ENCODE data around the gene ECM1. TPM values are rescaled to one million over a fixed set of nuclear protein-coding genes. Genes with fewer than 3 reads are reported as not detected.

The ECM1 gene
- total RNA-seq, 2 donors from 2014 or later = 6.3 to 10.5 TPM

DNA sequence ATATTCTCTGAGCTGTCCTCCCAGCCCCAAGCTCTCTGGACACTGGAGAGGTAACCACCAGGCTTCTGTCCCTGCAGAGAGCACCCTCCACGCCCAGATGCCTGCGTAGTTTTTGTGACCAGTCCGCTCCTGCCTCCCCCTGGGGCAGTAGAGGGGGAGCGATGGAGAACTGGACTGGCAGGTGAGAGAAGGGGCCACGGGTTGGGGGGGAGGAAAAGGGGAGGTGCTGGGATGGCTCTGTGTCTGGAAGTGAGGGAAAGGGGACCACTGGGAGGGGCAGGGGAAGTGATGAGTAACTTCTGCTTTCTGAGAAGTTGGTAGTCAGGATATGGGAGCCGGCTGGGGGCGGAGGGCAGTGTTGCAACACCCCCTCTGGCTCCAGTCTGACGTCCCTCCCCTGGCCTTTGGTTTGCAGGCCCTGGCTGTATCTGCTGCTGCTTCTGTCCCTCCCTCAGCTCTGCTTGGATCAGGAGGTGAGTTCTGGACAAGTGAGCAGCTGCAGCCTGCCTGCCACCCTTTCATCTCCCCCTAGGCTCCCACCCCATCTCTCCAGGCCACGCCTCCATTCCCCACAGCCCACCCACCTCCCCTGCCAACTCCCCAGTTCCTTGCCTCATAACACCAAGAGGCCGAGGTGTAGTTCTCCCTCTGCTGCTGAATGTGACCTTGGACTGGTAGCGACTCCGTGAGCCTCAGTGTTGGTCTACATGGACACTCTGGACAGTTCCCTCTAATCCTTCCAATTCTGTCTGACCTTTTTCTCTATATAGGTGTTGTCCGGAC, 44.4 kb downstream of the ECM1 start:
- intact Hi-C loops (cut with DNase I) = loop anchor here (10.0 kb wide), 1 partner anchor 262 kb away; no protein-coding TSS in a partner anchor
- TF ChIP-seq, protein P1, sequence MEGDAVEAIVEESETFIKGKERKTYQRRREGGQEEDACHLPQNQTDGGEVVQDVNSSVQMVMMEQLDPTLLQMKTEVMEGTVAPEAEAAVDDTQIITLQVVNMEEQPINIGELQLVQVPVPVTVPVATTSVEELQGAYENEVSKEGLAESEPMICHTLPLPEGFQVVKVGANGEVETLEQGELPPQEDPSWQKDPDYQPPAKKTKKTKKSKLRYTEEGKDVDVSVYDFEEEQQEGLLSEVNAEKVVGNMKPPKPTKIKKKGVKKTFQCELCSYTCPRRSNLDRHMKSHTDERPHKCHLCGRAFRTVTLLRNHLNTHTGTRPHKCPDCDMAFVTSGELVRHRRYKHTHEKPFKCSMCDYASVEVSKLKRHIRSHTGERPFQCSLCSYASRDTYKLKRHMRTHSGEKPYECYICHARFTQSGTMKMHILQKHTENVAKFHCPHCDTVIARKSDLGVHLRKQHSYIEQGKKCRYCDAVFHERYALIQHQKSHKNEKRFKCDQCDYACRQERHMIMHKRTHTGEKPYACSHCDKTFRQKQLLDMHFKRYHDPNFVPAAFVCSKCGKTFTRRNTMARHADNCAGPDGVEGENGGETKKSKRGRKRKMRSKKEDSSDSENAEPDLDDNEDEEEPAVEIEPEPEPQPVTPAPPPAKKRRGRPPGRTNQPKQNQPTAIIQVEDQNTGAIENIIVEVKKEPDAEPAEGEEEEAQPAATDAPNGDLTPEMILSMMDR (IDR thresholded peaks at IDR 0.05) = no peak
- H3K4me3 ChIP-seq = no peak overlapping the region

DNA sequence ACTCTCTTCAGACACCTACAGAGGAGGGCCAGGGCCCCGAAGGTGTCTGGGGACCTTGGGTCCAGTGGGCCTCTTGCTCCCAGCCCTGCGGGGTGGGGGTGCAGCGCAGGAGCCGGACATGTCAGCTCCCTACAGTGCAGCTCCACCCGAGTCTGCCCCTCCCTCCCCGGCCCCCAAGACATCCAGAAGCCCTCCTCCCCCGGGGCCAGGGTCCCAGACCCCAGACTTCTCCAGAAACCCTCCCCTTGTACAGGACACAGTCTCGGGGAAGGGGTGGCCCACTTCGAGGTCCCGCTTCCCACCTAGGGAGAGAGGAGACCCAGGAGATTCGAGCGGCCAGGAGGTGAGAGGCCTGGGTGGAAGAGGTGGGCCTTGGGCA, 45.0 kb downstream of the ECM1 start:
- no peaks in the 10 kb centered on the region for H3K36me3 ChIP-seq
- peak overlapping the region; percentile 32 for H3K27ac ChIP-seq
- no peak for DNase-seq
- peak overlapping the region in 1 of 2 donors; percentile 49 for H3K9ac ChIP-seq (ENCODE audit: low read depth in 2 of 2, low read length in 2 of 2)
- no peak overlapping the region for H3K4me3 ChIP-seq
- no peaks in the 10 kb centered on the region for H3K4me1 ChIP-seq
- intact Hi-C loops (cut with DNase I) = loop anchor here (10.0 kb wide), 1 partner anchor 262 kb away; no protein-coding TSS in a partner anchor
- no peaks in the 10 kb centered on the region for H3K9me3 ChIP-seq
- TF ChIP-seq, protein P1 (IDR thresholded peaks at IDR 0.05) = no peak
- no peaks in the 10 kb centered on the region for H3K27me3 ChIP-seq

More for the DNA sequence above, 44.4 kb downstream of the ECM1 start:
- peak overlapping the region in 1 of 2 donors; percentile 49 for H3K9ac ChIP-seq (ENCODE audit: low read depth in 2 of 2, low read length in 2 of 2)
- H3K4me1 ChIP-seq = no peaks in the 10 kb centered on the region
- H3K36me3 ChIP-seq = no peaks in the 10 kb centered on the region
- H3K27ac ChIP-seq = peak overlapping the region; percentile 73
- H3K27me3 ChIP-seq = no peaks in the 10 kb centered on the region
- no peaks in the 10 kb centered on the region for H3K9me3 ChIP-seq
- DNase-seq = peak; percentile 70

DNA sequence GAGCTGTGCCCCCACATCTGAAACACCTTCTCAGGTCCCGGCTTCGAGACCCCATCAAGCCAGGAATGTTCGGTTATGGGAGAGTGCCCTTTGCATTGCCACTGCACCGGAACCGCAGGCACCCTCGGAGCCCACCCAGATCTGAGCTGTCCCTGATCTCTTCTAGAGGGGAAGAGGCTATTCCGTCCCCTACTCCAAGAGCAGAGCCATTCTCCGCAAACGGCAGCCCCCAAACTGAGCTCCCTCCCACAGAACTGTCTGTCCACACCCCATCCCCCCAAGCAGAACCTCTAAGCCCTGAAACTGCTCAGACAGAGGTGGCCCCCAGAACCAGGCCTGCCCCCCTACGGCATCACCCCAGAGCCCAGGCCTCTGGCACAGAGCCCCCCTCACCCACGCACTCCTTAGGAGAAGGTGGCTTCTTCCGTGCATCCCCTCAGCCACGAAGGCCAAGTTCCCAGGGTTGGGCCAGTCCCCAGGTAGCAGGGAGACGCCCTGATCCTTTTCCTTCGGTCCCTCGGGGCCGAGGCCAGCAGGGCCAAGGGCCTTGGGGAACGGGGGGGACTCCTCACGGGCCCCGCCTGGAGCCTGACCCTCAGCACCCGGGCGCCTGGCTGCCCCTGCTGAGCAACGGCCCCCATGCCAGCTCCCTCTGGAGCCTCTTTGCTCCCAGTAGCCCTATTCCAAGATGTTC, 45.6 kb downstream of the ECM1 start:
- Histone ChIP-seq H3K4me1 (no peaks in the 10 kb centered on the region), H3K4me3 (no peak overlapping the region), H3K36me3 (no peaks in the 10 kb centered on the region), H3K27ac (no peak overlapping the region), H3K9me3 (no peaks in the 10 kb centered on the region), H3K27me3 (no peaks in the 10 kb centered on the region), H3K9ac (ENCODE audit: low read depth in 2 of 2, low read length in 2 of 2) (peak overlapping the region in 1 of 2 donors; percentile 27)
- no peak for DNase-seq
- intact Hi-C loops (cut with DNase I) = loop anchor here (10.0 kb wide), 1 partner anchor 261 kb away; no protein-coding TSS in a partner anchor
- TF ChIP-seq, protein P1 (IDR thresholded peaks at IDR 0.05) = no peak

DNA sequence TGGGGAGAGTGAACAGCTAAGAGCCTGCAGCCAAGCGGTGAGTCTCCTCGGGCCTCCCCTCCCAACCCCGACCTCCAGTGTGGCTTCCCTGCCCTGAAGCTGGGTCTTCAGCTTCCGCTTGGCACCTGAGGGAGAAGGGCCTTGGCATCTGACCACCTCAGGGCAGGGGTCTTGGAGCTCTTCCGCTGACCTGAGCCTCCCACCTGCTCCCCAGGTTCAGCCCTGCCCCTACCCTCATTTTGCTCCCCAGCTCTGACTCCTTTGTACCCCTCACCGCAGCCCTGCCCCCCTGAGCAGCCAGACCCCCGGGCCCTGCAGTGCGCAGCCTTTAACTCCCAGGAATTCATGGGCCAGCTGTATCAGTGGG, 46.2 kb downstream of the ECM1 start:
- no peak for DNase-seq
- no peak overlapping the region for H3K27ac ChIP-seq
- intact Hi-C loops (cut with DNase I) = loop anchor here (10.0 kb wide), 1 partner anchor 261 kb away; no protein-coding TSS in a partner anchor

More for the DNA sequence above, 46.2 kb downstream of the ECM1 start:
- TF ChIP-seq, protein P1 (IDR thresholded peaks at IDR 0.05) = no peak
- Histone ChIP-seq H3K4me1 (no peaks in the 10 kb centered on the region), H3K36me3 (no peaks in the 10 kb centered on the region), H3K27me3 (no peaks in the 10 kb centered on the region), H3K9ac (ENCODE audit: low read depth in 2 of 2, low read length in 2 of 2) (peak overlapping the region in 1 of 2 donors; percentile 26), H3K4me3 (no peak overlapping the region), H3K9me3 (no peaks in the 10 kb centered on the region)
